ENCODE data around the gene ORC3. TPM values are rescaled to one million over a fixed set of nuclear protein-coding genes. Genes with fewer than 3 reads are reported as not detected.

ORC3 gene
- total and polyA plus RNA-seq, 2 donors (not counting 3 experiments of a cell fraction or from before 2014, with no cell fraction given) = 9.2 to 17.9 TPM

GRCh38 chr6:87572021-87572420, 17.9 kb upstream of the ORC3 start:
- Histone ChIP-seq H4K20me1 (replicated peaks; ENCODE audit: control insufficient read depth, extremely low read depth, insufficient read depth, low read length) (no peaks in the 10 kb centered on the region), H3K79me2 (ENCODE audit: control insufficient read depth, insufficient read depth, low read length) (peaks cover 62% of the 10 kb centered on the region), H3K9ac (replicated peaks; ENCODE audit: extremely low read depth, insufficient read depth, low read length) (no peak overlapping the region), H3K9me1 (replicated peaks; ENCODE audit: control insufficient read depth, extremely low read depth, insufficient read depth, low read length) (no peaks in the 10 kb centered on the region), H3K27me3 (ENCODE audit: control insufficient read depth in 2 of 2, insufficient read depth in 2 of 2, low read length in 2 of 2) (no peaks in the 10 kb centered on the region), H3K4me2 (ENCODE audit: insufficient read depth, low read length) (no peak overlapping the region), H3K4me3 (replicated peaks in 1 of 3; ENCODE audit: insufficient read depth in 1 of 3, low read depth in 1 of 3, low read length in 3 of 3) (no peak overlapping the region), H3K27ac (ENCODE audit: insufficient read depth, low read depth, low read length) (no peak overlapping the region), H3K4me1 (ENCODE audit: control insufficient read depth, extremely low read depth, insufficient read depth, low read length) (peaks cover 26% of the 10 kb centered on the region), H3K9me3 (replicated peaks; ENCODE audit: control insufficient read depth, insufficient read depth, low read length) (no peaks in the 10 kb centered on the region), H2AFZ (ENCODE audit: low read depth, low read length) (no peak overlapping the region), H3K36me3 (ENCODE audit: control insufficient read depth in 2 of 2, extremely low read depth in 1 of 2, insufficient read depth in 2 of 2, low read length in 2 of 2) (peaks cover 0 to 2% of the 10 kb centered on the region in 2 experiments)
- no peak for FAIRE-seq
- BruUV-seq (replicated peaks) = no TSS peak
- dilution Hi-C loops (cut with MboI; ENCODE audit: extremely low pct_ligation_motif_present, low sequenced_read_pairs) = no loop called here
- TF ChIP-seq CTCF (IDR thresholded peaks at IDR 0.05; ENCODE audit: extremely low read depth in 1 of 2, insufficient read depth in 1 of 2, low read depth in 1 of 2, low read length in 2 of 2) (no peak), MYC (IDR thresholded peaks at IDR 0.05; ENCODE audit: low read depth, low read length) (no peak), GATA2 (IDR thresholded peaks at IDR 0.05; ENCODE audit: insufficient read depth, insufficient read length, low read depth, low read length) (no peak), JUN (IDR thresholded peaks at IDR 0.05; ENCODE audit: borderline replicate concordance, insufficient read depth, insufficient read length, low read depth) (no peak), POLR2A (IDR thresholded peaks at IDR 0.05; ENCODE audit: low read depth, low read length) (no peak), EZH2 (IDR thresholded peaks at IDR 0.05; ENCODE audit: borderline replicate concordance, low read depth, low read length, severe bottlenecking) (no peak), FOS (IDR thresholded peaks at IDR 0.05; ENCODE audit: borderline replicate concordance, insufficient read depth, low read length) (no peak), POLR2AphosphoS5 (IDR thresholded peaks at IDR 0.05; ENCODE audit: insufficient read depth, low read depth, low read length) (no peak)
- POLR2A ChIA-PET = no interaction called here
- CTCF ChIA-PET = interaction anchor here (0.7 to 1.3 kb wide), 4 partner anchors 9 to 179 kb away, joined by 3 to 4 read pairs (median 3); no protein-coding TSS in a partner anchor
- intact Hi-C loops (cut with micrococcal nuclease) = no loop called here
- peak; percentile 25 for DNase-seq (ENCODE audit: low read depth, low spot score)
